EL (cell line): ENCODE measurements around the gene PHLPP2.
A peak's percentile ranks its signal among the peaks of the same experiment; 100 is the strongest.
"Not testable (repeated sequence)": the region's sequence is repeated elsewhere in the genome, so short reads cannot be mapped to it uniquely, and the experiment has no call there.

Experiments used
- DNase-seq: peaks from one replicate; pipeline ENCODE4 v3.0.0-alpha.2; 2016

PHLPP2 gene

GRCh38 chr16:71722801-71723536 lies 1.5 kb downstream of the PHLPP2 start:
- DNase-seq, result peak; percentile 88

GRCh38 chr16:71721066-71721740 lies 3.3 kb downstream of the PHLPP2 start:
- DNase-seq, result no peak

GRCh38 chr16:71712501-71712900 lies 12.0 kb downstream of the PHLPP2 start:
- no peak for DNase-seq

GRCh38 chr16:71711789-71712188 lies 12.7 kb downstream of the PHLPP2 start:
- DNase-seq, result no peak

- peak; percentile 58 for DNase-seq
Observed at GRCh38 chr16:71709229-71709781, 15.2 kb downstream of the PHLPP2 start.

- DNase-seq, result no peak
Observed at GRCh38 chr16:71708696-71709095, 15.8 kb downstream of the PHLPP2 start.

- DNase-seq, result no peak
Observed at GRCh38 chr16:71707199-71707598, 17.3 kb downstream of the PHLPP2 start.

- DNase-seq, result no peak
Observed at GRCh38 chr16:71706046-71706445, 18.5 kb downstream of the PHLPP2 start.

- DNase-seq, result no peak
Observed at GRCh38 chr16:71703333-71703732, 21.2 kb downstream of the PHLPP2 start.

GRCh38 chr16:71700831-71701230 lies 23.7 kb downstream of the PHLPP2 start:
- no peak for DNase-seq

- DNase-seq, result no peak
Observed at GRCh38 chr16:71698491-71698890, 26.0 kb downstream of the PHLPP2 start.

- DNase-seq, result no peak
Observed at GRCh38 chr16:71693164-71693563, 31.3 kb downstream of the PHLPP2 start.

- no peak for DNase-seq
Observed at GRCh38 chr16:71689901-71690300, 34.6 kb downstream of the PHLPP2 start.

- DNase-seq, result no peak
Observed at GRCh38 chr16:71687861-71688260, 36.6 kb downstream of the PHLPP2 start.

GRCh38 chr16:71684280-71684679 lies 40.2 kb downstream of the PHLPP2 start:
- DNase-seq, result not testable (repeated sequence)

- no peak for DNase-seq
Observed at GRCh38 chr16:71681360-71681759, 43.1 kb downstream of the PHLPP2 start.

GRCh38 chr16:71676236-71676635 lies 48.3 kb downstream of the PHLPP2 start:
- no peak for DNase-seq

GRCh38 chr16:71675380-71675779 lies 49.1 kb downstream of the PHLPP2 start:
- DNase-seq, result no peak

- no peak for DNase-seq
Observed at GRCh38 chr16:71674229-71674628, 50.3 kb downstream of the PHLPP2 start.

- DNase-seq, result no peak
Observed at GRCh38 chr16:71673582-71673973, 50.9 kb downstream of the PHLPP2 start.

- no peak for DNase-seq
Observed at GRCh38 chr16:71672803-71673581, 51.5 kb downstream of the PHLPP2 start.

GRCh38 chr16:71672125-71672524 lies 52.4 kb downstream of the PHLPP2 start:
- DNase-seq, result no peak

GRCh38 chr16:71671165-71671564 lies 53.3 kb downstream of the PHLPP2 start:
- no peak for DNase-seq
